ENCODE data around the gene MTERF4.

DNA sequence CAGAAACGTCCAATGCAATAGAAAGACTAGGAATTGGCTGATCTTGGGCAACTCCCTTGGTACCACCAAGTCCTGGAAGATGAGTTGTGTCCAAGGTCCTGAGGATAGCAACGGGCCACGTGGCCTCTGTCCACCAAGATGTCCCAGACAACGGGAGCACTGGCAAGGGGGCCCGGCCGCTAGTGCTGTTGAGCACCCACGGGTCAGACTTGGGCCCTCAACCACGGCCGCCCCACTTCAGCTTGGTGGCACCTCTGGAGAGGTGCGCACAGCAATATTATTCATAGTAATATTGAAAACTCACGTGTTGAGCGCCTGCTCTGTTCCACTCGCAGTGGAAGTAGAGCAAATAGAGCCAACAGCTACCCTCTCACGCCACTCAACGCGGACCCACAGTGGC, 28.2 kb upstream of the MTERF4 start:
- TF ChIP-seq, protein P1, sequence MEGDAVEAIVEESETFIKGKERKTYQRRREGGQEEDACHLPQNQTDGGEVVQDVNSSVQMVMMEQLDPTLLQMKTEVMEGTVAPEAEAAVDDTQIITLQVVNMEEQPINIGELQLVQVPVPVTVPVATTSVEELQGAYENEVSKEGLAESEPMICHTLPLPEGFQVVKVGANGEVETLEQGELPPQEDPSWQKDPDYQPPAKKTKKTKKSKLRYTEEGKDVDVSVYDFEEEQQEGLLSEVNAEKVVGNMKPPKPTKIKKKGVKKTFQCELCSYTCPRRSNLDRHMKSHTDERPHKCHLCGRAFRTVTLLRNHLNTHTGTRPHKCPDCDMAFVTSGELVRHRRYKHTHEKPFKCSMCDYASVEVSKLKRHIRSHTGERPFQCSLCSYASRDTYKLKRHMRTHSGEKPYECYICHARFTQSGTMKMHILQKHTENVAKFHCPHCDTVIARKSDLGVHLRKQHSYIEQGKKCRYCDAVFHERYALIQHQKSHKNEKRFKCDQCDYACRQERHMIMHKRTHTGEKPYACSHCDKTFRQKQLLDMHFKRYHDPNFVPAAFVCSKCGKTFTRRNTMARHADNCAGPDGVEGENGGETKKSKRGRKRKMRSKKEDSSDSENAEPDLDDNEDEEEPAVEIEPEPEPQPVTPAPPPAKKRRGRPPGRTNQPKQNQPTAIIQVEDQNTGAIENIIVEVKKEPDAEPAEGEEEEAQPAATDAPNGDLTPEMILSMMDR (IDR thresholded peaks at IDR 0.05): no peak
- no peak for TF ChIP-seq POLR2A (IDR thresholded peaks at IDR 0.05)

All from uterus (tissue), 2 donors.